GM18505 (cell line): ENCODE measurements around the gene RPS2.

ENCODE experiments used
- ATAC-seq: cut with Tn5 transposase; IDR thresholded peaks from one replicate; pipeline ENCODE4 v1.9.1; 2021; ENCODE audit not compliant: unreplicated experiment
- POLR2A ChIP-seq: IDR thresholded peaks from 4 replicates; pipeline ENCODE4 v1.6.1; 2011; ENCODE audit warnings: borderline replicate concordance; ENCODE audit not compliant: insufficient read depth, insufficient read length; ENCODE audit errors: extremely low read depth

RPS2 gene

GRCh38 chr16:1982991-1983543 lies 18.4 kb upstream of the RPS2 start:
- TF ChIP-seq POLR2A: no peak
- no peak for ATAC-seq

DNA sequence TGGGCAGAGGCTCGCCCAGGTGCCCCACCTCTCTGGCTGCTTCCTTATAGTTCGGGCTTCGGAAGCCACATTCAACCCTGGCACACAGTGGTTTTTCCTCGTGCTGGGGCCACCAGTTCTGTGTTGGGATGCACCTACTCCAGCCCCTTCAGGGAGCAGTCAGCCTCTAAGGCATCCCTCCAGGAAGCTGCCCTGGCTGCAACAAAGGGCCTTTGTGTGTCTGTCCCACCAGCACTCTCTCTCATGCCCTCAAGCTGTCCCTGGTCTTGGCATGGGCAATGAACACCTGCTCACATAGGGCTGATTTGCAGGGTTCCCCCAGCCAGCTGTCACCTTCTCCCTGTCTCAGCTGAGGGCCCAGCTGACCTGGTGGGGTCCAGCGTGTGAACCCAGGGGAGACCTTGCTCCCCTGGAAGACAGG lies 17.4 kb upstream of the RPS2 start:
- no peak for ATAC-seq
- no peak for TF ChIP-seq POLR2A

DNA sequence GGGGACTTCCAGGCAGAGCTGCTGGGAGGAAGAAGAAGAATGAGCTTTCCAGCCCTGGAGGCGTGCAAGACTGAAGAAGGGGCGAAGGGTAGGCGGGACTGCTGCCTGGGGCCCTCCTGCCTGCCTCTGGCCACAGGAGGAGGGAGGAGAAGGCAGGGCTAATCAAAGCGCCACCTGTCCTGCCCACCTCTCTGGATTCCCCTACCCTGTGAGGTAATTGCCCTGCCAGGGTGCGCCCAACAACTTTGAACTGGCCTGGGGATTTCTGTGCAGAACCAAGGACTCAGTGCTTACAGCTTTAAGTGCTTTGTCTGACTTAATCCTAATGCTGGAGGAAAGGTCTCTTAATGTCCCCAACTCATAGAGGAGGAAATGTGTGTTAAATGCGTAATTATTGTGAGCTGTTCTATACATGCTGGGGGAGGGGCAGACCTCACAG lies 16.8 kb upstream of the RPS2 start, which contains the start of gene NOXO1:
Gene NOXO1, minus strand, starts transcription at position 72 of the 439 bp plus-strand sequence. CDS start 290 bp downstream, outside the sequence.
- ATAC-seq: no peak
- TF ChIP-seq POLR2A: no peak

DNA sequence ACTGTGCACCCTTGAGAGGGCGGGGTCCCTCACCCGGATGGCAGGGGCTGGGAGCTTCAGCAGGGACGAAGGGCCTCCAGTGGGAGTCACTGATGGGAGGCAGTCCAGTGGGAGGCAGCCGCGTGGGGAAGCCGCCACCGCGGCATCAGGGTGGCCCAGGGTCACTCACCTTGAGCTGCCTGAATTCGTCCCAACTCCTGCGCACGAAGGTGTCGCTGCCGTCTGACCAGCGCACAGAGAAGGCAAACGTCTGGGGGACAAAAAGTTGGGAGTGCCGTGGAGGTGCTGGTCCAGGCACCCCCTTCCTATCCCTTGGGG lies 16.1 kb upstream of the RPS2 start:
- no peak for TF ChIP-seq POLR2A
- no peak for ATAC-seq

- TF ChIP-seq POLR2A: no peak
- no peak for ATAC-seq
Observed at GRCh38 chr16:1980030-1980769, 15.6 kb upstream of the RPS2 start.

GRCh38 chr16:1979271-1980029 lies 14.8 kb upstream of the RPS2 start:
- no peak for TF ChIP-seq POLR2A
- no peak for ATAC-seq

- ATAC-seq: no peak
- no peak for TF ChIP-seq POLR2A
Observed at GRCh38 chr16:1978476-1979120, 14.0 kb upstream of the RPS2 start.

DNA sequence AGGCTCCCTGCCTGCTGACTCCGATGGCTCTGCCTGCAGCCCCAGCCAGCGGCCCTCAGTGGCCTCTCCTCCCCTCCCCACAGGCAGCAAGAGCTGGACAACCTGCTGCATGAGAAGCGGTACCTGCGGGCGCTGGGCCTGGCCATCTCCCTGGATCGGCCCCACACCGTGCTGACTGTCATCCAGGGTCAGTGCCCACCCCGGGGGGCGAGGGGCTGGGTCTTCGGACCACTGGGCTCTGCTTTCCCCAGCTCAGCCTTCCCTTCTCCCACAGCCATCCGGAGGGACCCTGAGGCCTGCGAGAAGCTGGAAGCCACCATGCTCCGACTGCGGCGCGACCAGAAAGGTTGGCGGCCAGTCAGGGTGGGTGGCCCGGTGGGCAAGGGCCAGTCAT lies 13.2 kb upstream of the RPS2 start:
- ATAC-seq: no peak
- TF ChIP-seq POLR2A: no peak

DNA sequence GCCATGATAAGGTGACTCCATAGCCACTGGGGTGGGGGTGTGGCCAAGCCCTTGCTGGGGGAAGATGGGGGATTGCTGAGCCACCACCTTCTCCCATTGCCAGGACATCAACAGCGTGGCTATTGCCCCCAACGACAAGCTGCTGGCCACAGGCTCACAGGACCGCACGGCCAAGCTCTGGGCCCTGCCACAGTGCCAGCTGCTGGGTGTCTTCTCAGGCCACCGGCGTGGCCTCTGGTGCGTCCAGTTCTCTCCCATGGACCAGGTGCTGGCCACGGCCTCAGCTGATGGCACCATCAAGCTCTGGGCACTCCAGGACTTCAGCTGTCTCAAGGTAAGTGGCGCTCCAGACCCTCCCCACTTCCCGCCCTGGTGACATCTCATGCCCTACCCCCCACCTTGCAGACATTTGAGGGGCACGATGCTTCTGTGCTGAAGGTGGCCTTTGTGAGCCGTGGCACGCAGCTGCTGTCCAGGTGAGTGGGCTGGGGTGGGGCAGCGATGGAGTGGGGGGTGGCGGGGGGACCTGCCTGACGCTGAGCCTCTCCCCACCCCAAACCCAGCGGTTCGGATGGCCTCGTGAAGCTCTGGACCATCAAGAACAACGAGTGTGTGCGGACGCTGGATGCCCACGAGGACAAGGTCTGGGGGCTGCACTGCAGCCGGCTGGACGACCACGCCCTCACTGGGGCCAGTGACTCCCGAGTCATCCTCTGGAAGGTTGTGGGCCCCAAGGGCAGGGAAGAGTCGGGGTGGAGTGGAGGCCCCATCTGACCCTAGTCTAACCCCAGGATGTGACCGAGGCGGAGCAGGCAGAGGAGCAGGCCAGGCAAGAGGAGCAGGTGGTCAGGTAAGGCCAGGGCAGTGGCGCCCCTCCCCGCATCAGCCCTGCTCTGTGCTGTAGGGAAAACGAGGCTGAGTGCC lies 12.6 kb upstream of the RPS2 start:
- no peak for ATAC-seq
- TF ChIP-seq POLR2A: no peak

DNA sequence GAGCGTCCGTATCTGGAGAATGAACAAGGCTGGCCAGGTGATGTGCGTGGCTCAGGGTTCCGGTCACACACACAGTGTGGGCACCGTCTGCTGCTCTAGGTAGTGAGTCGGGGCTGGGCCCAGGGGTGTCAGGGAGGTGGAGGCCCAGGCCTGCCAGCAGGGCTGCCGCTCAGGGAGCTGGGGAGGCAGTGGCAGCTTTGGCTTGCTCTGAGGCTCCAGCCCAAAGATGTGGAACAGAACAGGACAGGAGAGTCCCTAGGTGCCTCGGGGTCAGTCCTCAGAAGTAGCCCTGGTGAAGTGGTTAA lies 11.5 kb upstream of the RPS2 start:
- no peak for TF ChIP-seq POLR2A
- no peak for ATAC-seq

GRCh38 chr16:1975432-1976215 lies 11.0 kb upstream of the RPS2 start:
- no peak for ATAC-seq
- TF ChIP-seq POLR2A: no peak
